Natural killer cell (primary cell): Measurements from ENCODE around the gene TMEM255B. TPM values are rescaled to one million over a fixed set of nuclear protein-coding genes. Genes with fewer than 3 reads are reported as not detected.

Experiments
- ATAC-seq, 3 donors: fragments of 150-1000 bp in 2 of 3; fragments of 200-7000 bp in 1 of 3; cut with Tn5 transposase; 1 replicate in 1 of 3; 2 replicates in 2 of 3; pipeline ENCODE4 v1.10.0; 2021; ENCODE audit warnings: mild to moderate bottlenecking in 2 of 3, moderate library complexity in 2 of 3
- DNase-seq, 2 donors: peaks; one replicate each; pipeline versions ENCODE4 v3.0.0 to v3.0.0-alpha.2; 2013 to 2021; ENCODE audit warnings: mixed read lengths in 1 of 2
- H3K27ac ChIP-seq: one replicate; pipeline ENCODE4 v1.5.1; 2013; ENCODE audit warnings: mild to moderate bottlenecking, low read length
- H3K27me3 ChIP-seq: one replicate; pipeline ENCODE4 v1.6.1; 2013; ENCODE audit warnings: low read length; ENCODE audit not compliant: control insufficient read depth, insufficient read depth
- H3K36me3 ChIP-seq: one replicate; pipeline ENCODE4 v1.6.1; 2013; ENCODE audit warnings: low read length; ENCODE audit not compliant: control insufficient read depth, insufficient read depth
- H3K4me1 ChIP-seq: one replicate; pipeline ENCODE4 v1.6.1; 2013; ENCODE audit warnings: low read length; ENCODE audit not compliant: control insufficient read depth, insufficient read depth
- H3K4me3 ChIP-seq: one replicate; pipeline ENCODE4 v1.5.1; 2013; ENCODE audit warnings: low read length
- H3K9me3 ChIP-seq: one replicate; pipeline ENCODE4 v1.6.1; 2013; ENCODE audit warnings: low read length; ENCODE audit not compliant: control insufficient read depth, insufficient read depth
- H3K27ac Mint-ChIP-seq, 2 donors: one replicate each; pipeline ENCODE4 v1.8.0; 2022; ENCODE audit warnings: mild to moderate bottlenecking in 2 of 2, mixed read lengths in 2 of 2, moderate library complexity in 1 of 2
- H3K27me3 Mint-ChIP-seq, 2 donors: one replicate each; pipeline ENCODE4 v1.8.0; 2022; ENCODE audit warnings: low read depth in 2 of 2, mixed read lengths in 2 of 2
- H3K36me3 Mint-ChIP-seq: one replicate; pipeline ENCODE4 v1.8.0; 2022; ENCODE audit warnings: mixed read lengths
- H3K4me1 Mint-ChIP-seq, 2 donors: one replicate each; pipeline ENCODE4 v1.8.0; 2022; ENCODE audit warnings: mixed read lengths in 2 of 2
- H3K4me3 Mint-ChIP-seq: one replicate; pipeline ENCODE4 v1.8.0; 2022; ENCODE audit warnings: mild to moderate bottlenecking, moderate library complexity, mixed read lengths
- H3K9me3 Mint-ChIP-seq, 2 donors: one replicate each; pipeline ENCODE4 v1.8.0; 2022; ENCODE audit warnings: mixed read lengths in 2 of 2
- WGBS: methylation state at CpG from one replicate; pipeline ENCODE4 v1.1.7; 2013; ENCODE audit warnings: missing lambda C conversion rate; ENCODE audit not compliant: insufficient coverage; 5-methylcytosine and 5-hydroxymethylcytosine counted together
- intact Hi-C: fragments of 100-400 bp; cut with micrococcal nuclease; formaldehyde crosslinking; loops from one replicate; pipeline ENCODE4 v1.14.2; 2022
- total RNA-seq, 4 donors: library from RNA; stranded (reverse); fragments of 120-200 nt in 1 of 4; gene quantifications; one replicate each; pipeline versions ENCODE4 v1.2.3 to v1.2.4, GENCODE V29; 2013 to 2022
- TF ChIP-seq, protein P1 (sequence below): fragments of 200-600 bp; IDR thresholded peaks from one replicate; pipeline ENCODE4 v1.8.0; 2022; ENCODE audit warnings: antibody characterized with exemption

TMEM255B gene
- total RNA-seq, 3 donors from 2014 or later (not counting 1 experiment from before 2014, with no cell fraction given), result 0.38 to 3.0 (median 1.0) TPM

DNA sequence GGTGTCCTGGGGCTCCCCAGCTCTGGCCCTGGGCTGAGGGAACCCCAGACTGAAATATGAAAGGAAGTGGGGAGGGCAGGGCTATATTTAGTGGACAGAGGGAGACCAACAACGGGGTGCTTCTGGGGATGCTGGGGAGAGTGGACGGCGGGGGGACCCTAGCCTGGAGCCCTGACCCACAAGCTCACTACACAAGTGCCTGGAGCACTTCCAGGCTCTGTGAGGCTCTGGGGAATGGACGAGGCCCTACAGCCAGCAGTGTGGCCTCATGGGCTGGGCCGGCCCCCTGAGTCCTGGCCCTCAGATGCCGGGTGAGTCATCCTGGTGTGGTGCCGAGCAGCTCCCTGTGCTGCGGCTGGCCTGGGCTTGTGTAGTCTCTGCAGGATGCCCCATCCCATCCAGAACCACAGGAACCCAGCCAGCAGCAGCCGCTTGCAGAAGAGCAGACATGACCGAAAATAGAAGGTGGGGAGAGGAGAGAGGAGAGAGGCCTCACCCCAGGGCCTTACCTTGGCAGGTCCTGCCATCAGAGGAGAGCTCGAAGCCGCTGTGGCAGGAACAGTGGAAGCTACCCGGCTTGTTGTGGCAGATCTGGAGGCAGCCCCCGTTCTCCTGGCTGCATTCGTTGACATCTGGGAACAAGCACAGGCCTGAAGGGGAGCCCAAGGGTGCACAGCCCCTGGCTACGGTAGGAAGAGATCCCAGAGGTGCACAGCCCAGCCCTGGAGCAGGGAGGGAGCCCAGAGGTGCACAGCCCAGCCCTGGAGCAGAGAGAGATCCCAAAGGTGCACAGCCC lies 78.7 kb downstream of the TMEM255B start:
- peaks cover 14% of the 10 kb centered on the region for H3K9me3 ChIP-seq
- no peak overlapping the region for H3K27ac Mint-ChIP-seq

DNA sequence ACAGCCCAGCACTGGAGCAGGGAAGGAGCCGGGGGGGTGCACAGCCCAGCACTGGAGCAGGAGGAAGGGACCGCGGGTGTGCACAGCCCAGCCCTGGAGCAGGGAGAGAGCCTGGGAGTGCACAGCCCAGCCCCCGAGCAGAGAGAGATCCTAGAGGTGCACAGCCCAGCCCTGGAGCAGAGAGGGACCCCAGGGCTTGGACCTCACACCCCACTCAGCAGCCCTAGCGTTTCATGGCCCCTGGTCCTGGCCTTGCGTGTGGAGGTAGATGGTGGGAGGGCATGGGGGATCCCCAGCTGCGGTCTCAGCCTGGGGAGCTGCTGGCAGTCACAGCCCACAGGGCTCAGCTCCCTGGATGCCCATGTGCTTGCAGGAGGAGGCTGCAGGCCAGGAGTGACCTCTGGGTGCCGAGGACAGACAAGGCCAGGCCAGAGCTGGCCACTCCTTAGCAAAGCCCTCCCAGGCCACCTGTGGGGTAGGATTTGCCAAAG lies 79.7 kb downstream of the TMEM255B start:
- Mint-ChIP-seq H3K27ac (no peak overlapping the region), H3K27me3 (peaks cover 2 to 13% of the 10 kb centered on the region in 2 donors), H3K4me3 (no peak overlapping the region), H3K4me1 (peaks cover 12 to 22% of the 10 kb centered on the region in 2 donors), H3K9me3 (no peaks in the 10 kb centered on the region), H3K36me3 (no peaks in the 10 kb centered on the region)
- H3K4me1 ChIP-seq, result peaks cover 29% of the 10 kb centered on the region
- peaks cover 14% of the 10 kb centered on the region for H3K9me3 ChIP-seq
- no peaks in the 10 kb centered on the region for H3K27me3 ChIP-seq
- H3K4me3 ChIP-seq, result no peak overlapping the region
- H3K27ac ChIP-seq, result no peak overlapping the region
- WGBS, result 91% methylated on average over 8 of the region's 8 CpGs
- TF ChIP-seq, protein P1, sequence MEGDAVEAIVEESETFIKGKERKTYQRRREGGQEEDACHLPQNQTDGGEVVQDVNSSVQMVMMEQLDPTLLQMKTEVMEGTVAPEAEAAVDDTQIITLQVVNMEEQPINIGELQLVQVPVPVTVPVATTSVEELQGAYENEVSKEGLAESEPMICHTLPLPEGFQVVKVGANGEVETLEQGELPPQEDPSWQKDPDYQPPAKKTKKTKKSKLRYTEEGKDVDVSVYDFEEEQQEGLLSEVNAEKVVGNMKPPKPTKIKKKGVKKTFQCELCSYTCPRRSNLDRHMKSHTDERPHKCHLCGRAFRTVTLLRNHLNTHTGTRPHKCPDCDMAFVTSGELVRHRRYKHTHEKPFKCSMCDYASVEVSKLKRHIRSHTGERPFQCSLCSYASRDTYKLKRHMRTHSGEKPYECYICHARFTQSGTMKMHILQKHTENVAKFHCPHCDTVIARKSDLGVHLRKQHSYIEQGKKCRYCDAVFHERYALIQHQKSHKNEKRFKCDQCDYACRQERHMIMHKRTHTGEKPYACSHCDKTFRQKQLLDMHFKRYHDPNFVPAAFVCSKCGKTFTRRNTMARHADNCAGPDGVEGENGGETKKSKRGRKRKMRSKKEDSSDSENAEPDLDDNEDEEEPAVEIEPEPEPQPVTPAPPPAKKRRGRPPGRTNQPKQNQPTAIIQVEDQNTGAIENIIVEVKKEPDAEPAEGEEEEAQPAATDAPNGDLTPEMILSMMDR, result no peak
- intact Hi-C loops, result no loop called here
- ATAC-seq (no peak), DNase-seq (no peak)
- H3K36me3 ChIP-seq, result no peaks in the 10 kb centered on the region

More for the DNA sequence above, 78.7 kb downstream of the TMEM255B start:
- Histone ChIP-seq H3K4me1 (peaks cover 28% of the 10 kb centered on the region), H3K27ac (no peak overlapping the region), H3K27me3 (no peaks in the 10 kb centered on the region), H3K4me3 (no peak overlapping the region), H3K36me3 (no peaks in the 10 kb centered on the region)
- intact Hi-C loops, result no loop called here
- no peaks in the 10 kb centered on the region for H3K36me3 Mint-ChIP-seq
- peaks cover 0 to 13% of the 10 kb centered on the region in 2 donors for H3K27me3 Mint-ChIP-seq
- 88% methylated on average over 16 of the region's 16 CpGs for WGBS
- H3K4me3 Mint-ChIP-seq, result no peak overlapping the region
- peaks cover 12 to 22% of the 10 kb centered on the region in 2 donors for H3K4me1 Mint-ChIP-seq
- no peaks in the 10 kb centered on the region for H3K9me3 Mint-ChIP-seq
- TF ChIP-seq, protein P1, result no peak
- no peak for DNase-seq
- no peak for ATAC-seq

DNA sequence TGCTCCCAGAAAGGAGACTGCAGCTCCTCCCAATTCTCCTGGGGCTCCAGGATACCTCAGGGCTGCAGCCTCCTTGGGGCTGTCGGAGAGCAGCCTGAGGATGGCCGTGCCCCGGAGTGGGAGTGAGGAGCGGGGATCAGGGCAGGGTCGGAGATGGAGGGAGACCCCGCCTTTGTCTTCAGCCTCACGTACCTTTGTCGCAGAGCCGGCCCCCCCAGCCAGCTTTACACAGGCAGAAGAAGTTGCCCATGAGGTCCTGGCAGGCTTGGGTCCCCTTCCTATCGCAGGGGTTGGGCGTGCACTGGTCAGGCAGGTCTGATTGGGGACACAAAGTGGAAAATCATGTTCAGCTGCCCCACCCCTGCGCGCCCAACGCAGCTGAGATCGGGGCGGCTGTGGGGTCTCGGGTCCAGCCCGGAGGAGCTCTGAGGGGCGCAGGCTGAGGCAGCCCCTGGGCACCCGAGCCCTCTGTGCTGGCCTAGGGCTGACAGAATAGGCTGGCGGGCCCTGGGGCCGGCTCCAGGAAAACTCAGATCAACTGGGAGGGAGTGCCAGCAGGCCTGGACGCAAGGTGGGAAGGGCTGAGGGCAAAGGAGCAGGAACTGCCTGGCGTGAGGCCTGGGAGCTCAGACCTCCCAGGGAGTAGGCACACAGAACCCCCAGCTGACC lies 80.6 kb downstream of the TMEM255B start:
- no peaks in the 10 kb centered on the region for H3K36me3 ChIP-seq
- peaks cover 11 to 18% of the 10 kb centered on the region in 2 donors for H3K27me3 Mint-ChIP-seq
- H3K4me1 Mint-ChIP-seq, result peaks cover 18 to 25% of the 10 kb centered on the region in 2 donors
- H3K27ac ChIP-seq, result no peak overlapping the region
- no peaks in the 10 kb centered on the region for H3K36me3 Mint-ChIP-seq
- intact Hi-C loops, result no loop called here
- ATAC-seq (no peak), DNase-seq (no peak)
- no peaks in the 10 kb centered on the region for H3K27me3 ChIP-seq
- no peaks in the 10 kb centered on the region for H3K9me3 Mint-ChIP-seq
- no peak overlapping the region for H3K27ac Mint-ChIP-seq
- 91% methylated on average over 24 of the region's 24 CpGs for WGBS
- TF ChIP-seq, protein P1, result no peak
- H3K4me3 Mint-ChIP-seq, result no peak overlapping the region
- peaks cover 14% of the 10 kb centered on the region for H3K9me3 ChIP-seq
- peaks cover 34% of the 10 kb centered on the region for H3K4me1 ChIP-seq
- no peak overlapping the region for H3K4me3 ChIP-seq
